Measurements from ENCODE around the gene ZNF469.

DNA sequence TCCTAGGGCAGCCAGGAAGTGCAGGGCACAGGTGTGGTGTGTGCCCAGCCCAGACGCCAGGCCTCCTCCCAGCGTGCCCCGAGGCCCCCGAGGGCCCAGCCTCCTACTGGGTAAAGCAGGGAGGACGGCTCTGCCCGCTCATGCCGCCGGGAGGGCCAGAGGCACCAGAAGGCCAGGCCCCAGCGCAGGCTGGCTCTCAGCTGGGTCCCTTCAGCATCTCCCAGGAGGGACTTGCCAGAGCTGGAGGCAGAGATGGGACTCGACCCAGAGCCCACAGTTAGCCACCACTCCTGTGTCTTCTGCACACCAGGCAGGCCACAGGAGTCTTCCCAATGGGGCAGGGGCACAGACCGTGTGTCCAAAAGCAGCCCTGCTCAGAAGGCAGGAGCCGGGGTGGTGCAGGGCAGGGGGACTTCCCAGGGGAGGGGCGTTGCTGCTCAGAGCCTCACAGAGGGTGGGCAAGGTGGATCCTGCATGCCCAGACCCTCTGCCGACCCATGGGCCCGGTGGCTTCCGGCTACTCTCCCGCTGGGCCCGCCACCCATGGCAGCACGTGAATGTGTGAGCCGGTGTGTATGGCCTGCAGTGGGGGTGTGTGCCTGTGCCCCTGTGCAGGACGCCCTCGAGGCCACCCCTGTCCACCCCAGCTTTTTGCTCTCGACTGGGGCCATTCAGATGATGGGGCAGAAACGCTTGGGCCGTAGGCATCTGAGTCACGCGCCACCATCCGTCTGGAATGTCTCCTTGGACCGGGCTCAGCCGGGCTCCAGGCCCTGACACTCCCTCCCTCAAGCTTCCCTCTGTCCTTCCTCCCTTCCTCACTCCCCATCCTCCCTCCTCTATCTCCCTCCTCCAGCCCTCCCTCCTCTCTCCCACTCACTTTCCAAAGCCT, 5.7 kb upstream of the ZNF469 start:
- TF ChIP-seq, protein P1, sequence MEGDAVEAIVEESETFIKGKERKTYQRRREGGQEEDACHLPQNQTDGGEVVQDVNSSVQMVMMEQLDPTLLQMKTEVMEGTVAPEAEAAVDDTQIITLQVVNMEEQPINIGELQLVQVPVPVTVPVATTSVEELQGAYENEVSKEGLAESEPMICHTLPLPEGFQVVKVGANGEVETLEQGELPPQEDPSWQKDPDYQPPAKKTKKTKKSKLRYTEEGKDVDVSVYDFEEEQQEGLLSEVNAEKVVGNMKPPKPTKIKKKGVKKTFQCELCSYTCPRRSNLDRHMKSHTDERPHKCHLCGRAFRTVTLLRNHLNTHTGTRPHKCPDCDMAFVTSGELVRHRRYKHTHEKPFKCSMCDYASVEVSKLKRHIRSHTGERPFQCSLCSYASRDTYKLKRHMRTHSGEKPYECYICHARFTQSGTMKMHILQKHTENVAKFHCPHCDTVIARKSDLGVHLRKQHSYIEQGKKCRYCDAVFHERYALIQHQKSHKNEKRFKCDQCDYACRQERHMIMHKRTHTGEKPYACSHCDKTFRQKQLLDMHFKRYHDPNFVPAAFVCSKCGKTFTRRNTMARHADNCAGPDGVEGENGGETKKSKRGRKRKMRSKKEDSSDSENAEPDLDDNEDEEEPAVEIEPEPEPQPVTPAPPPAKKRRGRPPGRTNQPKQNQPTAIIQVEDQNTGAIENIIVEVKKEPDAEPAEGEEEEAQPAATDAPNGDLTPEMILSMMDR (IDR thresholded peaks at IDR 0.05) = no peak
- TF ChIP-seq POLR2A (IDR thresholded peaks at IDR 0.05) = no peak
